Esophagus mucosa (tissue), 1 donor: Measurements from ENCODE around the gene UTRN. TPM values are rescaled to one million over a fixed set of nuclear protein-coding genes. Genes with fewer than 3 reads are reported as not detected.

ENCODE experiments used
- ATAC-seq: fragments of 200-7000 bp; cut with Tn5 transposase; one replicate; pipeline ENCODE4 v1.9.1; 2020
- total RNA-seq: library from RNA; stranded (reverse); gene quantifications from one replicate; pipeline ENCODE4 v1.2.4, GENCODE V29; 2023
- donor health status: DM: yes; HTN: yes; CAD: no.

Gene UTRN
- total RNA-seq, 1 donor from 2014 or later, result 44.0 TPM

DNA sequence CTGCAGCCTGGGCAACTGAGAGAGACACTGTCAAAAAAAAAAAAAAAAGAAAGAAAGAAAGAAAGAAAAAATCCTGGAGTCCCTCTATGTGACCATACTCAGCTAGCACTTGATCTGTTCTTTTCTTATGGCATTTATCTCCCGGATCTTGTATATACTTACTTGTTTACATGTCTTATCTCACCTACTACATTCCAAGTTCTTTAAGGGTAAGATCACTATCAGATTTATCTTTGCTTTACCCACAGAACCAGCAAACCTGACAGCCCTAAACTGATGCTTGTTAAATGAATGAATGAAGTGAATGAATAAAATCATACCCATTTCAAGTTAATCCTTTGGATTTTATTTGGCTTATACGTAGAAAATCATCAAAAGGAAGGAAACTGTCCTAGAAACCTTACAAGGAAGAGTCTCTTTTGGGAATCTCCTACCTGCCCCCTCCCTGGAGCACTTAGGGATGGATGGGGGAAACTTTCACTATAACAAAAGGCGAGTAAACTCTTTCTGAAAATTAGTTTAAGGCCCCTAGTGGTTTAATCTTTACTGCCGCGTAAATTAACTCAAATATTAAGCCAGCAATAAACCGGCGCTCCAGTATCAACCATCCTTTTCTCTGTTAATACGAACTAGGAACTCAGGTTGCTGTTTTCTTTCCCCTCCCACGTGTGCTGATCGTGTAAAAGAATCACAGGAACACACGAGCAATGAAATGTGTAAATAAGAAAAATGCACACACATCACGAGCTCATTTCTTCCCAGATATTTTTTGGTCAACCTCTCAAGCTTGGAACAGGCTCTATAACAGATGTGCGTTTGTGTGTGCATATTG, 1.3 kb upstream of the UTRN start:
- no peak for ATAC-seq

- ATAC-seq, result no peak
Measured at GRCh38 chr6:144284478-144284782, 705 bp upstream of the UTRN start.

DNA sequence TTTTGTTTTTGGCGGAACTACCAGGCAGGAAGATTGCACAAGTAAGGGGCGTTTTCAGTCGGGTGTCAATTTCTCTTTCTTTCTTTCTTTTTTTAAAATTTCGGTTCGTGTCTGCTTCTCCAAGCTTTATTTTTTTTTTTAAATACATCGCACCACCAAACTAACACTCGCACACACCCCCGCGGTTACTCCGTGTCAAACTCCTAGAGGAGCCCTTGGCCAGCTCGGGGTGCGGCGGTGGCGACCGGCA, 338 bp downstream of the UTRN start:
- no peak for ATAC-seq

DNA sequence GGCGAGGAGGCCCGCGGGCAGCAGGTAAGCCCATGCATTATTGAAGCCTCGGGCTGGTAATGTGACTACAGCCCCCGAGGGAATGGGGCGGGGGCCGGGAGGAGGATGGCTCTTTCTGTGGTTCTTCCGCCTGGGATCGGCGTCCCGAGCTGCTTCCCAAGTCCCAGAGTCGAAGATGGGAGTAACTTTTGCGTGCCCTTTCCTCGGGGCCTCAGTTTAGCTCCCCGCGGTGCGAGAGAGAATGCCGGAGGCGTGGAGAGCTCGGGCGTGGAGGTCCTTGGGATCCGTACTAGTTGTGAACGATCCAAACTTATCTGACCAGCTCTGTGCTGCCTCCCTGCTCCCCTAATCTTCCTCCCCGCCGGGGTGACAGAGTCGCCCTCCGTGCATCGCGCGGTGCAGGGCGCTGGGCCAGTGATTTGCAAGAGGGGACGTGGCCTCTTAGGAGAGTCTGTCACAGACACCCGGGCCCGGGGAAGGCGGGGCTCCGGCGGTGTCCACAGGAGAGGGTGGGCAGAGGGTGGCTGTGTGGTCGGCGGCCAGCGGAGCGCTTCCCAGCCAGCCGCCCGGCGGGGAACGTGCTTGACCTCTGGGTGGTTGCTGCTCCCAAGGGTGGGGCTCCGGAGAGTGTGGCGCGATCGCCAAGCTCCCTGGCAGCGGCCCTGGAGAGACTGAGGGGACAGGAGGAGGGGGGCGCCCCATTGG, 815 bp downstream of the UTRN start:
- ATAC-seq, result peak; percentile 51

DNA sequence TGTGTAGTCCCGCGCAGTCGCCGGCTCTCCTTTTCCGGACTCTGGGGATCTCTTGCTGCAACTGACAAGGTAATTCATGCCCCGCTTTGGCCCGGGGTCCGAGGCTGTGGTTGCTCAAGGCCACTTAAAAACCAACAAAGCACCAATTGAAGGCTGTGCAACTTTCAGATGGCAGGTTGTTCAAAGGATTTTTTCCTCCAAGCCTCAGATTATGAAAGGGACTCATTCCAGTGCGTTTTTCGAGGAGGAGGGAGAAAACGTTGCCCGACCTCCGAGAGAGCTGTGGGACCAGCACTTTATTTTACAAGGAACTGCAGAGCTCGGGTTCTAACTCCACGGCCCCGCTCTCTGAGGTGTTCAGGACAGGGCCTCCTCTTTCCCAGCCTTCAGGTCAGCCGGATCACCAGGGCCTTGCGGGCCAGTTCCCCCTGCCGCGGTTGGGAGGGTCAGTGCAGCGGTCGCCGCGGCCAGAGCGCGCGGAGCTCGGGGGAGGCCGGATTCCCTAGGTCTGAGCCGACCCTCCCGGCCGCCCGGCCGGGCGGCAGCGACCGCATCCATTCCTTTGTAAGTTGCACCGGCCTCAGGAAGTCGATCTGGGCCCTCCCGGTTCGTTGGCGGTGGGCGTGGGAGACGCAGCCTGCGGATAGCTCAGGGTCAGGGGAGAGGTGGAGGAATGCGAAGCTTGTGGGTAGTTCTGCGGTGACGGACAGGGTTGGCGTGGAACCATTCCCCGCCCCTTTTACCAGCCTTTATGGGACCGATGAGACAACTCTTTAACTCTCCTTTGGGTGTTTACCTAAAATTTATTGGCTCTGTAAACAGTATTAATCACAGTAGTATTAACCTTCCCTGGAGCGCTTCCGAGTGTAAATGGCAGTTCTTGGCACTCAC, 1.6 kb downstream of the UTRN start:
- ATAC-seq, result peak; percentile 69

DNA sequence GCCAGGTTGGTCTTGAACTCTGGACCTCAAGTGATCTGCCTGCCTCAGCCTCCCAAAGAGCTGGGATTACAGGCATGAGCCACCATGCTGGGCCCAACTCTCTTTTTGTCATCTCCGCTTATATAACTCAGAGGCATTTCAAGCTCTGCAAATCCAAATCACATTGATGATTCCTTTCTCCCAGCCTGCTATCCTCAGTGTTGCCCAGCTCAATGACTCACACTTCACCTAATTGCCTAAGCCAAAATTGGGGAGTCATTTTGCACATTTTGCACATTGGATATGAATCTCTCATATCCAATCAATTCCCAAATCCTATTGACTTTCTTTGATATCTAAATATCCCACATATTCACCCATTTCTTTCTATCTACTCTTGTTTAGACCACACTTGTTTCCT, 3.9 kb downstream of the UTRN start:
- ATAC-seq, result no peak

DNA sequence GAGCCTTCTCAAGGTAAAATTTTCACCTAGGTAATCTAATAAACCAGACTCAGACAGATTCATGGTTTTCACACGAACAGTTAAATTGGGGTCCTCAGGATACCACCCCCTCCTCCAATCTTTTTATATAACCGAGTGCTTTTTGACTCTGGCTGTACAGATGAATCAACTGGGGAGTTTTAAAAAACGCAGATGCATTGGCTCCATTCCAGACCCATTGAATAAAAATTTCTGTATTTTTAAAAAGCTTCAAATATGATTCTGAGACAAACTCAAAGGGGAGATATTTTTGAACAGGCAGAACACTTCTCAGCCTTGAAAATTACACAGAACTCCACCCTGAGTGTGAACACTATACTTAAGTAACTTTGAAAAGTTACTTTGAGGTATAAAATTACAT, 7.2 kb downstream of the UTRN start:
- no peak for ATAC-seq

GRCh38 chr6:144294016-144294415, 8.9 kb downstream of the UTRN start:
- no peak for ATAC-seq

DNA sequence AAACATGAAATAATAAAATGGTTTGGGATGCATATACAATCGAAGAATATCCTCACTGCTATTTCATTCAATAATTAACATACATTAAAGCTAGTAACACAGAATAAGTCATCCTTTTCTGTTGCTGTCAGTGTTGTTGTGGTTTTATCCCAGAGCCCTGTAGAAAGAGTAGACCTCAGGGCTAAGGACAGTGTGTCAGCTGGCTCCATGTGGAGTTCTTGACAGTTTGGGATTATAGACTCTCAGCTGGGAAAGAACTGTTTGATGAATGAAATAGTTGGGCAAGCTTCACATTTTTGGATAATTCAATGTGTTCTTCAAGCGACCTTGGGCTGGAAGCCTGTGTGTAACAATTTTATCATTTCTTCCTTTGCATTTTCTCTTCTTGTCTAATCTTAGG, 10.1 kb downstream of the UTRN start:
- no peak for ATAC-seq

DNA sequence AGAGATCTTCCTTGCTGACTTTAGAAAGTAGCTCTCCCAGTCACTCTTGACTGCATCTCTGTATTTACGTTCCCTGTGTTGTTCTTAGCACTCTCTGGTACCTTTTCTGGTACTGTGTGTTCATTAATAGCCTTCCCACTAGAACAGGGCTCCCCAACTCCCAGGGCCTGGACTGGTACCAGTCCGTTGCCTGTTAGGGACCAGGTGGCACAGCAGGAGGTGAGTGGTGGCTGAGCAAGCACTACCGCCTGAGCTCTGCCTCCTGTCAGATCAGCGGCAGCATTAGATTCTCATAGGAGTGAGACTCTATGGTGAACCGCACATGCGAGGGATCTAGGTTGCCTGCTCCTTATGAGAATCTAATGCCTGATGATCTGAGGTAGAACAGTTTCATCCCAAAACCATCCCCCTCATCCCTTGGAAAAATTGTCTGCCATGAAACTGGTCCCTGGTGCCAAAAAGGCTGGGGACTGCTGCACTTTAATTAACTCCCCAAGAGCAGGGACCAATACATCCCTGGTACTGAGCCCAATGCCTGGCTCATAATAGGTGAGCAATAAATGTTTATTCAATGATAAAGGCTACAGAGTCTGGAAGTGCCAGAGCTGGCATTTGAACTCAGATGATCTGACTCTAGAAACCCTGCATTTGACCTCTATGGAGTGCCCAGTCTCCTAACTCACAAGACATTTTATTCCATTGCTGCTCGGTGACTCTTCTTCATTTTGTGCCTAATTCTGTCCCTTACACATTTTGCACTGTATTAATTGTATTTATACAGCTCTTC, 11.0 kb downstream of the UTRN start:
- ATAC-seq, result no peak

GRCh38 chr6:144296973-144297372, 11.8 kb downstream of the UTRN start:
- no peak for ATAC-seq

DNA sequence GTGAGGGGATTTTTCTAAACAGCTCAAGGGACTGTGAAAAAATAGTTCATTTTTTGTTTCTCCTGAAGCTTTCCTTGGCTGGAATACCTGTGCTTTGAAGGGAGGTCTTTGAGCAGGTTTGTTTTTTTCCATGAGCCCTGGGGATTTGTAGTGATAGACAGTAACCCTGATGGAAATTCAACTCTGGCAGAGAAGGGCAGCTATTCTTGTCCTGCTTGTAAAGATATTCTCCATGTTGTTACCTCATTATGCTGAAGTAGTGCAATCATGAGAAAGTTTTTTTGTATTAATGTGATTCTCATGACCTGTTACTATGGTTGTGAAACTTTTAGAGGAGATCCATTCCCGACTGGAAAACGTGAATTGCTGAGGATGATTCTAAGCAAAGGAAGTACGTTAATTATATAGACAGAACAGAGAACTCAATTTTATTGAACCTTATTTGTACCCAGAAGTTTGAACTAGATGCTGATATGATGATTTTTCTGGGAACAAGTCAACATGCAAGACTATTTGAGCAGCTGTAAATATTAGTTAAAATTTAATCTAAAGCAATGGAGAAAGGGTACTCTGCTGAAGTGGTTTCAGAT, 12.5 kb downstream of the UTRN start:
- no peak for ATAC-seq

DNA sequence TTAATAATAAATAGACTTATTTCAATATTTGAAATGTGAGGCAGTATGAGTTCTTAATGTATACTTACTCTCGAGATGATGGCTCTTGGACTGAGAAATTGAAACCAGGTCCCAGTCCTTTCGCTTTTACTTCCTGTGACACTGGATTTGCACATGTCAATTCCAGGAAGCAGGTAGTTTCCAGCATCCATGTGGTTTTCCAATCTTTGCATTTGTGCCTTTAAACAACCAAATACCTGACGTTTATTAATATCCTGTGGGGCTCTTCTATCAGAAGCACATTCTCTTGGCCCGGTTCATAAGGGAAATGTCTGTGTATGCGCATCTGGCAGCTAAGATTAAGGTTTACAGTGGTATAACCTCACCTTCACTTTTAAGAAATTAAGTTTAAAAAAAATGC, 13.1 kb downstream of the UTRN start:
- no peak for ATAC-seq

- no peak for ATAC-seq
Measured at GRCh38 chr6:144298916-144299315, 13.8 kb downstream of the UTRN start.

GRCh38 chr6:144302701-144303372, 17.7 kb downstream of the UTRN start:
- no peak for ATAC-seq

- no peak for ATAC-seq
Measured at GRCh38 chr6:144304223-144304848, 19.2 kb downstream of the UTRN start.

GRCh38 chr6:144305567-144305966, 20.4 kb downstream of the UTRN start:
- no peak for ATAC-seq

DNA sequence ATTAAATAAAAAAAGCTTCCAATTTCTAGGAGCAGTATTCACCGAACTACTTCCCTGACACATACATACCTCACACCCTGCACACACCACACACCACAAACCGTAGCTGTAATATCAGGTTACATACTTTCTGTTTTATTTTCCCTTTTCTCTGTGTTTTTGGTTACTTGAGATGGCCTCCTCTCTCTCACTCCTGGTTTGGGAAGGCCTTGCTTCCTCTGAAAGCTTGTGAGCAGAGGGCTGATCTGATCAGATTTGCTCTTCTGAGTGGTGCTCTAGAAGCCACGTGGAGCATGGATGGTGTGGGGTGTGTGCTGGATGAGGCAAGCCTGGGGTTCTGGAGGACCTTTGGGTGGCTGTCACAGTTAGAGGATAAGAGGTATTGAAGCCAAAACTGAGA, 20.9 kb downstream of the UTRN start:
- ATAC-seq, result no peak

DNA sequence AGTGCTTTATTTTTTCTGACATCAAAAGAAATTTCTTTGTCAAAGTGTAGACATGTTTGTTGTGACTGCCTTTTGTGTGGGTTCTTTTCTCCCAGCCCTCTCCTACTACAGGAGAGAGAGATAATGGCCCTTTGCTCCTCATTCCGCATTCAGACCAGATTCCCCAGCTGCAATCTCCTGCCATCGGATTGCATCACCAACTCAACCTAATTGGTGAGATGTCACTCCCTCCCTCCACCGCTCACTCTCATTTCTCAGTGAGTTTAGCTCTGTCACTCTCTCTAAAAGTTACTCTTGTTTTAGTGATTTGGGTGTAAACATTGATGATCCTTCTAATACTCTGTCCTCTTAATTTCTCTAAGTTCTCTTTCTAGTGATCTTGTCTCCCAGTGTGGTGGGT, 22.7 kb downstream of the UTRN start:
- no peak for ATAC-seq

DNA sequence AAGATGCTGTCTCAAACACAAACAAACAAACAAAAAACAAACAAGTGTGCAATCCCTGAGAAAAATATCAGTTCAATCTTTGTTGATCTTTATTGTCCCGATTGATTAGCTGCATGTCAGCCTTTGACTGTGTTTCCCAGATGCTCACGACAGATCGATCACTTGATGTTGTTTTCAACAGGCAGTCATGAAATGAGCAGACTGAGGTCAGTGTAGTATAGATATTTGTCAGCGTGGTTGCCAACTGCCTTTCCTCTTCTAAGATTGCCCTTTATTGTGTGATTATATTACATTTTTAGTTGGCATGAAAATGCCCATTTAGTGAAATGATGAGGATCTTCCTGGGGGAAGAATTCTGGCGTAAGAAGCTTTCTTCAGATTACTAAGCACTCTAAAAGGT, 25.6 kb downstream of the UTRN start:
- no peak for ATAC-seq

DNA sequence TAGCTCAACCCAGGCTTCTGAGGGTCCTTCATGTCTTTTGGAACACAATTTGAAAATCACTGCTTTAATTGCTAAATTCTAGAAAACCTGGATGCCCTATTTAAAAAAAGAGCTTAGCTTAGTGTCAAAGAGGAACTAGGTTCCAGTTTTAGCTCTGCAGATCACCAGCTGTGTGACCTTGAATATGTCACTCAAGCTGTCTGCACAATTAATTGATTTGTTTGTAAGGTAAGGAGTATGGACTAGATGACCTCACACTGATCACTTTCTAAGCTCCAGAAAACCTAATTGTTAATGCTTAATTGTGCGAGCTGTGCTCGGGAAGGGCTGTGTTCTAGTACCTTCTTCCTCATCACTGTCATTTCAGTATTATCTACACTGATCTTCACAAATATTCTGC, 26.2 kb downstream of the UTRN start:
- no peak for ATAC-seq
